ENCODE measurements around the gene ZNF692. TPM values are rescaled to one million over a fixed set of nuclear protein-coding genes. Genes with fewer than 3 reads are reported as not detected.

ZNF692 gene
- total and polyA plus RNA-seq, 2 of the 13 experiments (the other 11 are each of a cell fraction or from before 2014, with no cell fraction given), result 27.3 to 45.8 TPM

GRCh38 chr1:248825909-248826760 lies 32.8 kb downstream of the ZNF692 start, which contains the start of gene SH3BP5L (continued):
- TF ChIP-seq ZNF513 (CRISPR knock-in tag; conservative IDR thresholded peaks at IDR 0.05), result no peak
- 0 out of 2 replicates have a peak, but pooled peaks have one; percentile 39 for TF ChIP-seq ZBTB7B (CRISPR knock-in tag; IDR thresholded peaks at IDR 0.05)
- no peak for TF ChIP-seq TCF7L2 (IDR thresholded peaks at IDR 0.05; ENCODE audit: low read depth, low read length)
- TF ChIP-seq, protein P1, sequence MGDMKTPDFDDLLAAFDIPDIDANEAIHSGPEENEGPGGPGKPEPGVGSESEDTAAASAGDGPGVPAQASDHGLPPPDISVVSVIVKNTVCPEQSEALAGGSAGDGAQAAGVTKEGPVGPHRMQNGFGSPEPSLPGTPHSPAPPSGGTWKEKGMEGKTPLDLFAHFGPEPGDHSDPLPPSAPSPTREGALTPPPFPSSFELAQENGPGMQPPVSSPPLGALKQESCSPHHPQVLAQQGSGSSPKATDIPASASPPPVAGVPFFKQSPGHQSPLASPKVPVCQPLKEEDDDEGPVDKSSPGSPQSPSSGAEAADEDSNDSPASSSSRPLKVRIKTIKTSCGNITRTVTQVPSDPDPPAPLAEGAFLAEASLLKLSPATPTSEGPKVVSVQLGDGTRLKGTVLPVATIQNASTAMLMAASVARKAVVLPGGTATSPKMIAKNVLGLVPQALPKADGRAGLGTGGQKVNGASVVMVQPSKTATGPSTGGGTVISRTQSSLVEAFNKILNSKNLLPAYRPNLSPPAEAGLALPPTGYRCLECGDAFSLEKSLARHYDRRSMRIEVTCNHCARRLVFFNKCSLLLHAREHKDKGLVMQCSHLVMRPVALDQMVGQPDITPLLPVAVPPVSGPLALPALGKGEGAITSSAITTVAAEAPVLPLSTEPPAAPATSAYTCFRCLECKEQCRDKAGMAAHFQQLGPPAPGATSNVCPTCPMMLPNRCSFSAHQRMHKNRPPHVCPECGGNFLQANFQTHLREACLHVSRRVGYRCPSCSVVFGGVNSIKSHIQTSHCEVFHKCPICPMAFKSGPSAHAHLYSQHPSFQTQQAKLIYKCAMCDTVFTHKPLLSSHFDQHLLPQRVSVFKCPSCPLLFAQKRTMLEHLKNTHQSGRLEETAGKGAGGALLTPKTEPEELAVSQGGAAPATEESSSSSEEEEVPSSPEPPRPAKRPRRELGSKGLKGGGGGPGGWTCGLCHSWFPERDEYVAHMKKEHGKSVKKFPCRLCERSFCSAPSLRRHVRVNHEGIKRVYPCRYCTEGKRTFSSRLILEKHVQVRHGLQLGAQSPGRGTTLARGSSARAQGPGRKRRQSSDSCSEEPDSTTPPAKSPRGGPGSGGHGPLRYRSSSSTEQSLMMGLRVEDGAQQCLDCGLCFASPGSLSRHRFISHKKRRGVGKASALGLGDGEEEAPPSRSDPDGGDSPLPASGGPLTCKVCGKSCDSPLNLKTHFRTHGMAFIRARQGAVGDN (CRISPR knock-in tag; IDR thresholded peaks at IDR 0.05), result peak; percentile 91
- peak; percentile 74; the same call in 1 of the 2 replicates for TF ChIP-seq HCFC1 (IDR thresholded peaks at IDR 0.05; ENCODE audit: low read depth, low read length)
- peak; percentile 39 for TF ChIP-seq ARID5B (CRISPR knock-in tag; IDR thresholded peaks at IDR 0.05)
- 0 out of 2 replicates have a peak, but pooled peaks have one; percentile 76 for TF ChIP-seq ZZZ3 (CRISPR knock-in tag; IDR thresholded peaks at IDR 0.05; ENCODE audit: borderline replicate concordance)
- TF ChIP-seq KDM3A (CRISPR knock-in tag; IDR thresholded peaks at IDR 0.05; ENCODE audit: low read depth), result no peak
- TF ChIP-seq ZMYM3 (CRISPR knock-in tag; IDR thresholded peaks at IDR 0.05), result 0 out of 2 replicates have a peak, but pooled peaks have one; percentile 50
- TF ChIP-seq, protein P2, sequence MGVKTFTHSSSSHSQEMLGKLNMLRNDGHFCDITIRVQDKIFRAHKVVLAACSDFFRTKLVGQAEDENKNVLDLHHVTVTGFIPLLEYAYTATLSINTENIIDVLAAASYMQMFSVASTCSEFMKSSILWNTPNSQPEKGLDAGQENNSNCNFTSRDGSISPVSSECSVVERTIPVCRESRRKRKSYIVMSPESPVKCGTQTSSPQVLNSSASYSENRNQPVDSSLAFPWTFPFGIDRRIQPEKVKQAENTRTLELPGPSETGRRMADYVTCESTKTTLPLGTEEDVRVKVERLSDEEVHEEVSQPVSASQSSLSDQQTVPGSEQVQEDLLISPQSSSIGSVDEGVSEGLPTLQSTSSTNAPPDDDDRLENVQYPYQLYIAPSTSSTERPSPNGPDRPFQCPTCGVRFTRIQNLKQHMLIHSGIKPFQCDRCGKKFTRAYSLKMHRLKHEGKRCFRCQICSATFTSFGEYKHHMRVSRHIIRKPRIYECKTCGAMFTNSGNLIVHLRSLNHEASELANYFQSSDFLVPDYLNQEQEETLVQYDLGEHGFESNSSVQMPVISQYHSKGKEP (CRISPR knock-in tag; IDR thresholded peaks at IDR 0.05), result peak; percentile 71; the same call in 1 of the 2 replicates
- TF ChIP-seq, protein P3, sequence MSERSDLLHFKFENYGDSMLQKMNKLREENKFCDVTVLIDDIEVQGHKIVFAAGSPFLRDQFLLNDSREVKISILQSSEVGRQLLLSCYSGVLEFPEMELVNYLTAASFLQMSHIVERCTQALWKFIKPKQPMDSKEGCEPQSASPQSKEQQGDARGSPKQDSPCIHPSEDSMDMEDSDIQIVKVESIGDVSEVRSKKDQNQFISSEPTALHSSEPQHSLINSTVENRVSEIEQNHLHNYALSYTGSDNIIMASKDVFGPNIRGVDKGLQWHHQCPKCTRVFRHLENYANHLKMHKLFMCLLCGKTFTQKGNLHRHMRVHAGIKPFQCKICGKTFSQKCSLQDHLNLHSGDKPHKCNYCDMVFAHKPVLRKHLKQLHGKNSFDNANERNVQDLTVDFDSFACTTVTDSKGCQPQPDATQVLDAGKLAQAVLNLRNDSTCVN (CRISPR knock-in tag; IDR thresholded peaks at IDR 0.05; ENCODE audit: borderline replicate concordance), result no peak
- TF ChIP-seq ETV6 (CRISPR knock-in tag; conservative IDR thresholded peaks at IDR 0.05), result no peak
- no peak for TF ChIP-seq ZNF333 (CRISPR knock-in tag; IDR thresholded peaks at IDR 0.05; ENCODE audit: borderline replicate concordance)
- TF ChIP-seq SAP130 (CRISPR knock-in tag; IDR thresholded peaks at IDR 0.05; ENCODE audit: low read depth), result peak; percentile 83
- 0 out of 2 replicates have a peak, but pooled peaks have one; percentile 14 for TF ChIP-seq ESRRA (CRISPR knock-in tag; IDR thresholded peaks at IDR 0.05; ENCODE audit: low read depth)
- TF ChIP-seq GZF1 (CRISPR knock-in tag; IDR thresholded peaks at IDR 0.05), result peak; percentile 46; the same call in 1 of the 2 replicates

Measured in HepG2 (cell line).